ENCODE measurements around the gene LKAAEAR1. TPM values are rescaled to one million over a fixed set of nuclear protein-coding genes. Genes with fewer than 3 reads are reported as not detected.

LKAAEAR1 gene
- total and polyA plus RNA-seq, 2 of the 13 experiments (the other 11 are each of a cell fraction or from before 2014, with no cell fraction given): not detected

DNA sequence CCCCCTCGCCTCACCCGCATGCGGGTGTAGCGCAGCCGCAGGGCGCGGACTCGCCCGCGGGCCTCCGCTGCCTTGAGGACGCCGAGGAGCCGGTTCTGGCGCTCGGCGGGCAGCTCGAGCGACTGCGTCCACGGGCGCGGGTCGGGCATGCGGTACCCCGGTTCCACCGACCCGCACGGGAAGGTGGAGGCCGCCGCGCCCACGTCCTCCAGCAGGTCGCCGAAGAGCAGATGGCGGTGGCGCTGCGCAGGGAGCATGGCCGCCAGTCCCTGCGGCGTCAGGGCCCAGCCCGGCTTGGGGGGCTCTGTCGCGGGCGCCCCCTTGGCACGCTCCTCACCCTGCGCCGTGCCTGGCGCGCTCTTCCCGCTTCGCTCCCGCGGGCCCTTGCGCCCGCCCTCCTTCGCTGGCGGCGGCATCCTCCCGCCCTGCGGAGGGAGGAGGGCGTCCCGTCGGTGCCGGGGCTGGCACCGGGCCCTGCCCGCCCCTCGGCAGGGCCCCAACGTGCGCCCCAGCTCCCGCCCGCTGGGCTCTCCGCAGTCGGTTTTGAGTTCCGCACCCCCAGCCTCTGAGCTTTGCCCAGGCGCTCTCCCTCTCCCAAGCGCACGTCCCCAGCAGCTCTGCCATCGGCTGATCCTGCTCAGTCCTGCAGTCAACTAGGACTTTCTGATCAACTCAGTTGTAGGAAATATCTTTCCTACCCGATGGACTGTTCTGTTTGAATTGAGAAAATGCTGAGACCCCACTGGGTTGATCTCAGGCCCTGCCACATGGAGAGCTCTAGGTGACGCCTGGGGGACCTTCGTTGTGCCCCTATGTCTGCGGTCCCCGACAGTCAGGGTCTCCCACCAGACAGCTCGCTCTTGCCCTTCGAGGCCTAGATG, at the start of gene LKAAEAR1 (continued):
- TF ChIP-seq, protein P1, sequence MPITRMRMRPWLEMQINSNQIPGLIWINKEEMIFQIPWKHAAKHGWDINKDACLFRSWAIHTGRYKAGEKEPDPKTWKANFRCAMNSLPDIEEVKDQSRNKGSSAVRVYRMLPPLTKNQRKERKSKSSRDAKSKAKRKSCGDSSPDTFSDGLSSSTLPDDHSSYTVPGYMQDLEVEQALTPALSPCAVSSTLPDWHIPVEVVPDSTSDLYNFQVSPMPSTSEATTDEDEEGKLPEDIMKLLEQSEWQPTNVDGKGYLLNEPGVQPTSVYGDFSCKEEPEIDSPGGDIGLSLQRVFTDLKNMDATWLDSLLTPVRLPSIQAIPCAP (CRISPR knock-in tag; IDR thresholded peaks at IDR 0.05; ENCODE audit: low read depth): peak; percentile 70; the same call in 1 of the 2 replicates
- TF ChIP-seq HNF4A (CRISPR knock-in tag; IDR thresholded peaks at IDR 0.05) (no peak), HNRNPLL (IDR thresholded peaks at IDR 0.05; ENCODE audit: low read depth, low read length, poor library complexity, severe bottlenecking) (peak; percentile 28), FLYWCH1 (CRISPR knock-in tag; IDR thresholded peaks at IDR 0.05) (no peak), ZMYM4 (CRISPR knock-in tag; IDR thresholded peaks at IDR 0.05) (peak; percentile 61; the same call in 1 of the 2 replicates), ZNF678 (CRISPR knock-in tag; IDR thresholded peaks at IDR 0.05) (peak; percentile 72; the same call in 1 of the 2 replicates), KLF12 (CRISPR knock-in tag; IDR thresholded peaks at IDR 0.05; ENCODE audit: borderline replicate concordance) (no peak), KDM5B (CRISPR knock-in tag; IDR thresholded peaks at IDR 0.05; ENCODE audit: borderline replicate concordance) (peak; percentile 14; the same call in 1 of the 2 replicates), ZNF879 (CRISPR knock-in tag; IDR thresholded peaks at IDR 0.05) (no peak), MTA1 (CRISPR knock-in tag; IDR thresholded peaks at IDR 0.05; ENCODE audit: borderline replicate concordance) (peak; percentile 87), ZNF282 (IDR thresholded peaks at IDR 0.05; ENCODE audit: partially characterized antibody) (no peak), KDM2A (CRISPR knock-in tag; IDR thresholded peaks at IDR 0.05; ENCODE audit: borderline replicate concordance, low read depth) (peak; percentile 50), ZNF552 (CRISPR knock-in tag; IDR thresholded peaks at IDR 0.05; ENCODE audit: borderline replicate concordance) (0 out of 2 replicates have a peak, but pooled peaks have one; percentile 53)
- TF ChIP-seq, protein P2, sequence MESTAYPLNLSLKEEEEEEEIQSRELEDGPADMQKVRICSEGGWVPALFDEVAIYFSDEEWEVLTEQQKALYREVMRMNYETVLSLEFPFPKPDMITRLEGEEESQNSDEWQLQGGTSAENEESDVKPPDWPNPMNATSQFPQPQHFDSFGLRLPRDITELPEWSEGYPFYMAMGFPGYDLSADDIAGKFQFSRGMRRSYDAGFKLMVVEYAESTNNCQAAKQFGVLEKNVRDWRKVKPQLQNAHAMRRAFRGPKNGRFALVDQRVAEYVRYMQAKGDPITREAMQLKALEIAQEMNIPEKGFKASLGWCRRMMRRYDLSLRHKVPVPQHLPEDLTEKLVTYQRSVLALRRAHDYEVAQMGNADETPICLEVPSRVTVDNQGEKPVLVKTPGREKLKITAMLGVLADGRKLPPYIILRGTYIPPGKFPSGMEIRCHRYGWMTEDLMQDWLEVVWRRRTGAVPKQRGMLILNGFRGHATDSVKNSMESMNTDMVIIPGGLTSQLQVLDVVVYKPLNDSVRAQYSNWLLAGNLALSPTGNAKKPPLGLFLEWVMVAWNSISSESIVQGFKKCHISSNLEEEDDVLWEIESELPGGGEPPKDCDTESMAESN (CRISPR knock-in tag; conservative IDR thresholded peaks at IDR 0.05): 0 out of 2 replicates have a peak, but pooled peaks have one; percentile 64
- TF ChIP-seq, protein P3, sequence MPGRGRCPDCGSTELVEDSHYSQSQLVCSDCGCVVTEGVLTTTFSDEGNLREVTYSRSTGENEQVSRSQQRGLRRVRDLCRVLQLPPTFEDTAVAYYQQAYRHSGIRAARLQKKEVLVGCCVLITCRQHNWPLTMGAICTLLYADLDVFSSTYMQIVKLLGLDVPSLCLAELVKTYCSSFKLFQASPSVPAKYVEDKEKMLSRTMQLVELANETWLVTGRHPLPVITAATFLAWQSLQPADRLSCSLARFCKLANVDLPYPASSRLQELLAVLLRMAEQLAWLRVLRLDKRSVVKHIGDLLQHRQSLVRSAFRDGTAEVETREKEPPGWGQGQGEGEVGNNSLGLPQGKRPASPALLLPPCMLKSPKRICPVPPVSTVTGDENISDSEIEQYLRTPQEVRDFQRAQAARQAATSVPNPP (CRISPR knock-in tag; IDR thresholded peaks at IDR 0.05): no peak
- TF ChIP-seq, protein P4, sequence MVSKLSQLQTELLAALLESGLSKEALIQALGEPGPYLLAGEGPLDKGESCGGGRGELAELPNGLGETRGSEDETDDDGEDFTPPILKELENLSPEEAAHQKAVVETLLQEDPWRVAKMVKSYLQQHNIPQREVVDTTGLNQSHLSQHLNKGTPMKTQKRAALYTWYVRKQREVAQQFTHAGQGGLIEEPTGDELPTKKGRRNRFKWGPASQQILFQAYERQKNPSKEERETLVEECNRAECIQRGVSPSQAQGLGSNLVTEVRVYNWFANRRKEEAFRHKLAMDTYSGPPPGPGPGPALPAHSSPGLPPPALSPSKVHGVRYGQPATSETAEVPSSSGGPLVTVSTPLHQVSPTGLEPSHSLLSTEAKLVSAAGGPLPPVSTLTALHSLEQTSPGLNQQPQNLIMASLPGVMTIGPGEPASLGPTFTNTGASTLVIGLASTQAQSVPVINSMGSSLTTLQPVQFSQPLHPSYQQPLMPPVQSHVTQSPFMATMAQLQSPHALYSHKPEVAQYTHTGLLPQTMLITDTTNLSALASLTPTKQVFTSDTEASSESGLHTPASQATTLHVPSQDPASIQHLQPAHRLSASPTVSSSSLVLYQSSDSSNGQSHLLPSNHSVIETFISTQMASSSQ (IDR thresholded peaks at IDR 0.05; ENCODE audit: low read depth): no peak
- TF ChIP-seq, protein P4 (CRISPR knock-in tag; IDR thresholded peaks at IDR 0.05; ENCODE audit: borderline replicate concordance): peak; percentile 47; the same call in 1 of the 2 replicates
- TF ChIP-seq, protein P5, sequence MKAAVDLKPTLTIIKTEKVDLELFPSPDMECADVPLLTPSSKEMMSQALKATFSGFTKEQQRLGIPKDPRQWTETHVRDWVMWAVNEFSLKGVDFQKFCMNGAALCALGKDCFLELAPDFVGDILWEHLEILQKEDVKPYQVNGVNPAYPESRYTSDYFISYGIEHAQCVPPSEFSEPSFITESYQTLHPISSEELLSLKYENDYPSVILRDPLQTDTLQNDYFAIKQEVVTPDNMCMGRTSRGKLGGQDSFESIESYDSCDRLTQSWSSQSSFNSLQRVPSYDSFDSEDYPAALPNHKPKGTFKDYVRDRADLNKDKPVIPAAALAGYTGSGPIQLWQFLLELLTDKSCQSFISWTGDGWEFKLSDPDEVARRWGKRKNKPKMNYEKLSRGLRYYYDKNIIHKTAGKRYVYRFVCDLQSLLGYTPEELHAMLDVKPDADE (CRISPR knock-in tag; IDR thresholded peaks at IDR 0.05): no peak

Measured in HepG2 (cell line).